ENCODE results near the gene MAN2C1.

MAN2C1 gene

GRCh38 chr15:75309711-75310110, 58.7 kb downstream of the MAN2C1 start:
- Histone ChIP-seq H3K79me2 (no peaks in the 10 kb centered on the region), H2AFZ (no peak overlapping the region), H3K27ac (no peak overlapping the region), H3K4me1 (peaks cover 2% of the 10 kb centered on the region), H3K4me3 (ENCODE audit: low read depth, low read length) (no peak overlapping the region), H3K9me3 (ENCODE audit: control insufficient read depth, low read length) (no peaks in the 10 kb centered on the region), H3K4me2 (ENCODE audit: low read length) (no peak overlapping the region), H3K27me3 (ENCODE audit: control insufficient read depth, insufficient read depth, low read length) (no peaks in the 10 kb centered on the region), H3K9ac (no peak overlapping the region), H3K36me3 (ENCODE audit: control insufficient read depth, insufficient read depth, low read length) (no peaks in the 10 kb centered on the region)
- TF ChIP-seq CTCF (IDR thresholded peaks at IDR 0.05): no peak

- Histone ChIP-seq H3K4me2 (ENCODE audit: low read length) (peak overlapping the region; percentile 42), H3K79me2 (no peaks in the 10 kb centered on the region), H3K4me1 (peaks cover 3% of the 10 kb centered on the region), H3K27ac (no peak overlapping the region), H3K9ac (no peak overlapping the region), H3K27me3 (ENCODE audit: control insufficient read depth, insufficient read depth, low read length) (no peaks in the 10 kb centered on the region), H3K4me3 (ENCODE audit: low read depth, low read length) (no peak overlapping the region), H2AFZ (no peak overlapping the region), H3K36me3 (ENCODE audit: control insufficient read depth, insufficient read depth, low read length) (no peaks in the 10 kb centered on the region), H3K9me3 (ENCODE audit: control insufficient read depth, low read length) (no peaks in the 10 kb centered on the region)
- TF ChIP-seq CTCF (IDR thresholded peaks at IDR 0.05): peak; percentile 38
Measured at GRCh38 chr15:75307778-75308390, 60.5 kb downstream of the MAN2C1 start.

DNA sequence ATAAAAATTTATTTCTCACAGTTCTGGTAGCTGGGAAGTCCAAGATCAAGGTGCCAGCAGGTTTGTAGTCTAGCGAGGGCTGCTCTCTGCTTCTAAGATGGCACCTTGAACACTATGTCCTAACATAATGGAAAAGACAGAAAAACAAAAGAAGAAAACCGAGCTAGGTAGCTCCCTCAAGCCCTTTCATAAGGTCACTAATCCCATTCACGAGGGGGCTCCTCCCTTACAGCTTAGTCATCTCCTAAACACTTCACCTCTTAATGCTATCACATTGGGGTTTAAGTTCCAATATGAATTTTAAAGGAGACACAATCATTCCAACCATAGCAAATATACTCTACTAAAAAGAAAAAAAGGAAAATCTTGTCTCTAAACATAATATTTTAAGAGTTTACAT, 62.2 kb downstream of the MAN2C1 start:
- Histone ChIP-seq H3K79me2 (no peaks in the 10 kb centered on the region), H3K4me2 (ENCODE audit: low read length) (no peak overlapping the region), H3K4me1 (peaks cover 3% of the 10 kb centered on the region), H2AFZ (no peak overlapping the region), H3K27ac (no peak overlapping the region), H3K9ac (no peak overlapping the region), H3K27me3 (ENCODE audit: control insufficient read depth, insufficient read depth, low read length) (no peaks in the 10 kb centered on the region), H3K36me3 (ENCODE audit: control insufficient read depth, insufficient read depth, low read length) (no peaks in the 10 kb centered on the region), H3K4me3 (ENCODE audit: low read depth, low read length) (no peak overlapping the region), H3K9me3 (ENCODE audit: control insufficient read depth, low read length) (no peaks in the 10 kb centered on the region)
- TF ChIP-seq CTCF (IDR thresholded peaks at IDR 0.05): no peak

Data from parathyroid adenoma (tissue), 2 donors.